ENCODE measurements around the gene MYH14. TPM values are rescaled to one million over a fixed set of nuclear protein-coding genes. Genes with fewer than 3 reads are reported as not detected.
A peak's percentile ranks its signal among the peaks of the same experiment; 100 is the strongest.
"Not testable (repeated sequence)": the region's sequence is repeated elsewhere in the genome, so short reads cannot be mapped to it uniquely, and the experiment has no call there.

Gene MYH14
- total RNA-seq, 6 donors from 2014 or later, result 145 to 351 (median 208) TPM

DNA sequence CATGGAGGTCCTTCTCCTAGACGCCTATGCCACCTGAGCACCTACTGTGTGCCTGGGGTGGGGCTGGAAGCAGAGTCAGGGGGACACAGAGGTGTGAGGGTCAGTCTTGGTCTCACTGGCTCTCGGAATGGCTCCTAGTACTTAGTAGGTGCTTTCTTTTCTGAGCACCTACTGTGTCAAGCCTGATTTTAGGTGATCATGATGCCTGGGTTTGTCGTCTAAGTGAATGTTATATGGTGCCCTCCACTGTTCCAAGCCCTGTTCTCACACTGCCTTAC, 20.0 kb downstream of the MYH14 start:
- Histone ChIP-seq H3K4me1 (no peaks in the 10 kb centered on the region), H3K36me3 (peaks cover 0 to 31% (median 15%) of the 10 kb centered on the region in 4 donors), H3K9me3 (peaks cover 0 to 4% (median 0%) of the 10 kb centered on the region in 4 donors), H3K27ac (no peak overlapping the region), H3K4me3 (no peak overlapping the region), H3K27me3 (no peaks in the 10 kb centered on the region)
- TF ChIP-seq EP300 (IDR thresholded peaks at IDR 0.05), result no peak
- TF ChIP-seq POLR2AphosphoS5 (IDR thresholded peaks at IDR 0.05), result no peak
- TF ChIP-seq POLR2A (IDR thresholded peaks at IDR 0.05), result no peak
- TF ChIP-seq, protein P1, sequence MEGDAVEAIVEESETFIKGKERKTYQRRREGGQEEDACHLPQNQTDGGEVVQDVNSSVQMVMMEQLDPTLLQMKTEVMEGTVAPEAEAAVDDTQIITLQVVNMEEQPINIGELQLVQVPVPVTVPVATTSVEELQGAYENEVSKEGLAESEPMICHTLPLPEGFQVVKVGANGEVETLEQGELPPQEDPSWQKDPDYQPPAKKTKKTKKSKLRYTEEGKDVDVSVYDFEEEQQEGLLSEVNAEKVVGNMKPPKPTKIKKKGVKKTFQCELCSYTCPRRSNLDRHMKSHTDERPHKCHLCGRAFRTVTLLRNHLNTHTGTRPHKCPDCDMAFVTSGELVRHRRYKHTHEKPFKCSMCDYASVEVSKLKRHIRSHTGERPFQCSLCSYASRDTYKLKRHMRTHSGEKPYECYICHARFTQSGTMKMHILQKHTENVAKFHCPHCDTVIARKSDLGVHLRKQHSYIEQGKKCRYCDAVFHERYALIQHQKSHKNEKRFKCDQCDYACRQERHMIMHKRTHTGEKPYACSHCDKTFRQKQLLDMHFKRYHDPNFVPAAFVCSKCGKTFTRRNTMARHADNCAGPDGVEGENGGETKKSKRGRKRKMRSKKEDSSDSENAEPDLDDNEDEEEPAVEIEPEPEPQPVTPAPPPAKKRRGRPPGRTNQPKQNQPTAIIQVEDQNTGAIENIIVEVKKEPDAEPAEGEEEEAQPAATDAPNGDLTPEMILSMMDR (IDR thresholded peaks at IDR 0.05), result no peak
- peak in 1 of 2 donors; percentile 52 for ATAC-seq (ENCODE audit: low FRiP score in 2 of 2)
- no peak for DNase-seq
- WGBS, 2 donors, result 85 to 90% methylated on average over 3 of the region's 3 CpGs

DNA sequence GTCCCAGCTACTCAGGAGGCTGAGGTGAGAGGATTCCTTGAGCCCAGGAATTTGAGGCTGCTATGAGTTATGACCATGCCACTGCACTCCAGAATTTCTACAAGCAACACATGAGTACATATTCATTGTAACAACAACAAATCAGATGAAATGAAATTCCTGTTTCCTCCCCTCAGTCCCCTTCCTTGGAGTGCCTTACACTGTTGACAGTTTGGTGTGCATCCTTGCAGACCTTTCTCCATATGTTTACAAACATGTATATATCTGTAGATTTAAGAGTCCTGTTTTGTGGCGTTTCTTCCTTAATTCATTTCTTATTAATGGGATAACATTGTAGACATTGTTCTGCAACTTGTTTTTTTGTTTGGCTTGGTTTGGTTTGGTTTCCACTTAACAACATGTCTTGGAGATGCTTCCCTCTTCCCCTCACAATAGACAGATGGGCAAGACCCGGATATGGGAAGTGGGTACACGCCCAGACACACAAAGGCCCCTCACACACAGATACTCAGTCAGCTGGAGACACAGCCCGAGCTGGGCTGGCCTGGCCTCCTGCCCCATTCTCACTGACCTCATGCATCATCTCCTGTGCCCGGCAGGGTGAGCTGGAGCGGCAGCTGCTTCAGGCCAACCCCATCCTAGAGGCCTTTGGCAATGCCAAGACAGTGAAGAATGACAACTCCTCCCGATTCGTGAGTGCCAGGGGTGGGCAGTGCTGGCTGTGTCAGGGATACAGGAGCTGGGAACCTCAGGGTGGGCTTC, 21.7 kb downstream of the MYH14 start:
- no peak for TF ChIP-seq POLR2A (IDR thresholded peaks at IDR 0.05)
- no peak for TF ChIP-seq EP300 (IDR thresholded peaks at IDR 0.05)
- no peak for TF ChIP-seq POLR2AphosphoS5 (IDR thresholded peaks at IDR 0.05)
- TF ChIP-seq, protein P1 (IDR thresholded peaks at IDR 0.05), result no peak
- WGBS, 2 donors, result 71 to 72% methylated on average over 5 to 8 of the region's 8 CpGs

DNA sequence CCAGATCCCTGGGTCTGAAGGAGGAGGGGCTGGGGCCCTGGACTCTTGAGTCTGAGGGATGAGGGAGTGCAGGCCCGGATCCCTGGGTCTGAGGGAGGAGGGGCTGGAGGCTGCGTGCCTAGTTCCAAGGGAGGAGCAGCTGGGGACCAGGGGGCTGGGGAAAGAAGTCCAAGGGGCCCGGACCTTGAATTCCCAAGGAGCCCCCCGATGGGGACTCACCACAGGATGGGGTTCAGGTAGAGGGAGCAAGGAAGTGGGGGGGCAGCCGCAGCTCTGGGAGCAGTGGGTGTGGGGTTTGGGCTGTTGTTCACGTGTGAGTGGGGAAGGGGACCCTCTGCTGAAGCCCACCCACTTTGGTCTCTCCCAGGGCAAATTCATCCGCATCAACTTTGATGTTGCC, 23.1 kb downstream of the MYH14 start:
- H3K27ac ChIP-seq, result no peak overlapping the region
- H3K27me3 ChIP-seq, result no peaks in the 10 kb centered on the region
- TF ChIP-seq POLR2A (IDR thresholded peaks at IDR 0.05) (no peak), POLR2AphosphoS5 (IDR thresholded peaks at IDR 0.05) (no peak), EP300 (IDR thresholded peaks at IDR 0.05) (no peak)
- WGBS, 2 donors, result 71 to 80% methylated on average over 3 to 7 of the region's 7 CpGs
- peaks cover 0 to 33% (median 8%) of the 10 kb centered on the region in 4 donors for H3K36me3 ChIP-seq
- no peaks in the 10 kb centered on the region for H3K4me1 ChIP-seq
- no peak for ATAC-seq (ENCODE audit: low FRiP score in 2 of 2)
- H3K4me3 ChIP-seq, result no peak overlapping the region
- peaks cover 0 to 4% (median 0%) of the 10 kb centered on the region in 4 donors for H3K9me3 ChIP-seq
- DNase-seq, result no peak

More for the DNA sequence above, 21.7 kb downstream of the MYH14 start:
- ATAC-seq (ENCODE audit: low FRiP score in 2 of 2), result no peak
- H3K4me3 ChIP-seq, result no peak overlapping the region
- peaks cover 0 to 31% (median 9%) of the 10 kb centered on the region in 4 donors for H3K36me3 ChIP-seq
- H3K9me3 ChIP-seq, result peaks cover 0 to 4% (median 0%) of the 10 kb centered on the region in 4 donors
- no peaks in the 10 kb centered on the region for H3K4me1 ChIP-seq
- H3K27me3 ChIP-seq, result no peaks in the 10 kb centered on the region
- no peak for DNase-seq
- H3K27ac ChIP-seq, result no peak overlapping the region

DNA sequence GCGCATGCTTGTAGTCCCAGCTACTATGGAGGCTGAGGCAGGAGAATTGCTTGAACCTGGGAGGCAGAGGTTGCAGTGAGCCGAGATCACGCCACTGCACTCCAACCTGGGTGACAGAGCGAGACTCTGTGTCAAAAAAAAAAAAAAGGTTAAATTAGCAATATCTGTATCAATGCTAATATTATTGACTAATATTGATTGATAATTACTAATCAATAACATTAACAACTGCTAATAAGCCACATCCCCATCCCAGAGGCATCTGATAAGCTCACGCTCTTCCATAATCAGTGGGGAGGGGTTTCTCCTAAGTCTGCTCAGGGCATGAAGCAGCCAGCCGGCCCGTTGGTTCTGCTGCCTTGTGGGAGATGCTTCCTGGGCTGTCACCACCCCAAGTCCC, 24.7 kb downstream of the MYH14 start:
- H3K36me3 ChIP-seq, result peaks cover 0 to 33% (median 8%) of the 10 kb centered on the region in 4 donors
- not testable (repeated sequence) for ATAC-seq (ENCODE audit: low FRiP score in 2 of 2); H3K27me3 ChIP-seq; H3K4me3 ChIP-seq; H3K27ac ChIP-seq; H3K9me3 ChIP-seq; H3K4me1 ChIP-seq; DNase-seq
- WGBS, 2 donors, result 79 to 85% methylated on average over 7 of the region's 7 CpGs

DNA sequence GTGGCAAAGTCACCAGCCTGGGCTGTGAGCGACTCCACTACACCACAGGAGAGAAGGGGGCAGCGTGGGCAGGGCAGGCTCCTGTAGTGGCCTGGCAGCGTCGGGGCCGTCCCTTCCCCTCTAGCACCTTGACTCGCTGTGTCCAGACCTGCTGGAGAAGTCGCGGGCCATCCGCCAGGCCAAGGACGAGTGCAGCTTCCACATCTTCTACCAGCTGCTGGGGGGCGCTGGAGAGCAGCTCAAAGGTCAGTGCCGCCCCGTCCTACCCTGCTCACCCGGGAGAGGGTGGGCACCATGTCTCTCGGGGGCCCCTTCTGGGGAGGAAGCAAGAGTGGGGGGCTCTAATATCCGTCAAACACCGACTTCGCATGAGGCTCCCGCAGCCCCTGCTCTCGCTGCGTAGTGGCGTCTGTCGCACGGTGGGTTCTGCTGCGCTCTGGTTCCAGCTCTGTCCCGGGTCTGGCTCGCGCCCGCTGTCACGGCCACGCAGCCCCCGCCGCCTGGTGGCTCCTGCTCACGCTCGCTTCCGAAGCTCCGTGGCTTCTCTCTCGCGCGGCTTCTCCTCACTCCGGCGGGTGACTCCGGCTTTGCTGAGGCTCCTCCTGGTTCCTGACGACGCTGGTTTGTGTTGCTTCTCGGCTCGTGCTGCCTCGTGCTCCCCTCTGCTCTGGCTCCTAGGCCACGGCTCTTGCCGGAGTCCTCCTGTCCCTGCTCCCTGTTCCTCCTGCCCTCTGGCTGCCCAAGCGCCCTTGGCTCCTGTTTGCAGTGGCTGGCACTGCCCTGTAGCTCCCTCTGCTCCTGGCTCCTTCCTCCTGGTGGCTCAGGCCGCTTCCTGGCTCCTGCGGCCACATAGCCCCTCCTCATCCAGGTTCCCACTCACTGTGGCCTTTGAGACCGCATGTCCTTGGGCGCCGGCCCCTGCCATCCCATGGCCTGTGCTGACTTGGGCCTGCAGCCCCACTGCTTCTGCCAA, 27.2 kb downstream of the MYH14 start:
- TF ChIP-seq POLR2AphosphoS5 (IDR thresholded peaks at IDR 0.05) (no peak), POLR2A (IDR thresholded peaks at IDR 0.05) (no peak), EP300 (IDR thresholded peaks at IDR 0.05) (no peak)
- TF ChIP-seq, protein P1 (IDR thresholded peaks at IDR 0.05), result no peak
- no peaks in the 10 kb centered on the region for H3K27me3 ChIP-seq
- no peaks in the 10 kb centered on the region for H3K9me3 ChIP-seq
- 84 to 91% methylated on average over 28 to 38 of the region's 56 CpGs for WGBS, 2 donors
- H3K27ac ChIP-seq, result no peak overlapping the region
- H3K4me3 ChIP-seq, result no peak overlapping the region
- peaks cover 8 to 19% (median 14%) of the 10 kb centered on the region in 4 donors for H3K4me1 ChIP-seq
- ATAC-seq (ENCODE audit: low FRiP score in 2 of 2) (no peak), DNase-seq (peak in 1 of 2 donors; percentile 67)
- H3K36me3 ChIP-seq, result peaks cover 0 to 9% (median 0%) of the 10 kb centered on the region in 4 donors

DNA sequence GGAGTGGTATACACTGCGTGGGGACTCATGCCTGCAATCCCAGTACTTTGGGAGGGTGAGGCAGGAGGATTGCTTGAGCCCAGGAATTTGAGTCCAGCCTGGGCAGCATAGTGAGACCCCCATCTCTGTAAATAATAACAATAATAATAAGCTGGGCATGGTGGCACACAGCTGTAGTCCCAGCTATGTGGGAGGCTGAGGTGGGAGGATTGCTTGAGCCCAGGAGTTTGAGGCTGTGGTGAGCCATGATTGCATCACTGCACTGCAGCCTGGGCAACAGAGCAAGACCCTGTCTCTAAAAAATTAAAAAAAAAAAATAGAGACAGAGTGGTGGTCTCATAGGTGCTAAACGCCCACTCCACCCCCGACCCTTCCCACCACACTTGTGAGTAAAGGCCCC, 28.0 kb downstream of the MYH14 start:
- peaks cover 8 to 20% (median 14%) of the 10 kb centered on the region in 4 donors for H3K4me1 ChIP-seq
- H3K9me3 ChIP-seq; H3K4me3 ChIP-seq; H3K27me3 ChIP-seq; DNase-seq; H3K27ac ChIP-seq; H3K36me3 ChIP-seq; ATAC-seq (ENCODE audit: low FRiP score in 2 of 2): not testable (repeated sequence)
- 80 to 94% methylated on average over 3 of the region's 3 CpGs for WGBS, 2 donors
